SK-N-MC (cell line): ENCODE data around the gene GNG4.
"Not testable (repeated sequence)": the region's sequence is repeated elsewhere in the genome, so short reads cannot be mapped to it uniquely, and the experiment has no call there.

Experiments used
- DNase-seq: peaks from one replicate; pipeline ENCODE4 v3.0.0-alpha.2; 2011; ENCODE audit warnings: low read depth, low spot score
- H3K27ac ChIP-seq: fragments of 200-600 bp; sonication (generic); 2 replicates; pipeline ENCODE4 v1.5.1; 2016; ENCODE audit warnings: mixed run types
- H3K36me3 ChIP-seq: fragments of 200-600 bp; sonication (generic); 2 replicates; pipeline ENCODE4 v1.6.1; 2017; ENCODE audit warnings: antibody characterized with exemption, low read length, mixed read lengths; ENCODE audit not compliant: insufficient read depth
- H3K4me3 ChIP-seq: fragments of 200-600 bp; sonication (generic); 2 replicates; pipeline ENCODE4 v1.5.1; 2016
- H3K9ac ChIP-seq: fragments of 200-600 bp; sonication (generic); 2 replicates; pipeline ENCODE4 v1.8.0; 2017; ENCODE audit warnings: mixed run types, mixed read lengths; ENCODE audit not compliant: insufficient read length
- H3K9me3 ChIP-seq: fragments of 200-600 bp; sonication (generic); 2 replicates; pipeline ENCODE4 v1.6.1; 2017; ENCODE audit warnings: low read depth, mild to moderate bottlenecking, antibody characterized with exemption, low read length, moderate library complexity, mixed read lengths
- EZH2 ChIP-seq: fragments of 200-600 bp; sonication (generic); IDR thresholded peaks from one replicate; pipeline ENCODE4 v1.6.1; 2017; ENCODE audit warnings: antibody characterized with exemption
- FOXP2 ChIP-seq: optimal IDR thresholded peaks from 2 replicates; pipeline ENCODE3; 2011; ENCODE audit warnings: mild to moderate bottlenecking, moderate library complexity; ENCODE audit not compliant: insufficient read depth; ENCODE audit errors: extremely low read length, control extremely low read depth
- POLR2AphosphoS5 ChIP-seq: IDR thresholded peaks from 2 replicates; pipeline ENCODE4 v1.6.1; 2012; ENCODE audit warnings: mild to moderate bottlenecking, low read depth, low read length, borderline replicate concordance

The GNG4 gene

GRCh38 chr1:235588156-235588555, 61.4 kb downstream of the GNG4 start:
- Histone ChIP-seq H3K27ac (no peak overlapping the region), H3K9me3 (no peaks in the 10 kb centered on the region), H3K36me3 (no peaks in the 10 kb centered on the region), H3K9ac (no peak overlapping the region), H3K4me3 (no peak overlapping the region)
- TF ChIP-seq FOXP2 = no peak
- no peak for DNase-seq

DNA sequence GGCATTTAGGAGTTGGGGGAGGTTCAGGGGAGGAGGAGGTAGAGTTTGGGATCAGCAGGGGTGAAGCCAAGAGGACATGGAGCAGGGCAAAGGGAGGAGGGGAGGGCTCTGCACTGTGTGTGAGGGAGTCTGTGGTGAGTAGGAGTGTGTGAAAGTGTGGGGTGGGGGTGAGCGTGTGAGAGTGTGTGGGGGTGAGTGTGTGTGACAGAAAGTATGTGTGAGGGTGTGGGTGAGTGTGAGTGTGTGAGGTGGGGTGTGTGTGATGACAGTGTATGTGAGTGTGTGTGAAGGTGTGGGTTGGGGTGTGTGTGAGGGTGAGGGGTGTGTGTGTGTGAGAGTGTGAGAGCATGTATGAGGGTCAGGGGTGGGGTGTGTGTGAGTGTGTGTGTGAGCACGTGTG, 62.6 kb downstream of the GNG4 start:
- TF ChIP-seq EZH2 (no peak), POLR2AphosphoS5 (no peak), FOXP2 (no peak)
- H3K27ac ChIP-seq = no peak overlapping the region

GRCh38 chr1:235586413-235586812, 63.2 kb downstream of the GNG4 start:
- H3K9me3 ChIP-seq = no peaks in the 10 kb centered on the region
- no peak overlapping the region for H3K27ac ChIP-seq
- DNase-seq = no peak
- H3K4me3 ChIP-seq = no peak overlapping the region
- no peak for TF ChIP-seq FOXP2
- TF ChIP-seq EZH2 = no peak
- no peak for TF ChIP-seq POLR2AphosphoS5
- H3K9ac ChIP-seq = no peak overlapping the region
- no peaks in the 10 kb centered on the region for H3K36me3 ChIP-seq

More for the DNA sequence above, 62.6 kb downstream of the GNG4 start:
- Histone ChIP-seq H3K4me3 (no peak overlapping the region), H3K9ac (no peak overlapping the region), H3K36me3 (no peaks in the 10 kb centered on the region), H3K9me3 (no peaks in the 10 kb centered on the region)
- DNase-seq = no peak

- no peak overlapping the region for H3K9ac ChIP-seq
- no peaks in the 10 kb centered on the region for H3K36me3 ChIP-seq
These were observed 64.6 kb downstream of the GNG4 start for GRCh38 chr1:235584973-235585372.

DNA sequence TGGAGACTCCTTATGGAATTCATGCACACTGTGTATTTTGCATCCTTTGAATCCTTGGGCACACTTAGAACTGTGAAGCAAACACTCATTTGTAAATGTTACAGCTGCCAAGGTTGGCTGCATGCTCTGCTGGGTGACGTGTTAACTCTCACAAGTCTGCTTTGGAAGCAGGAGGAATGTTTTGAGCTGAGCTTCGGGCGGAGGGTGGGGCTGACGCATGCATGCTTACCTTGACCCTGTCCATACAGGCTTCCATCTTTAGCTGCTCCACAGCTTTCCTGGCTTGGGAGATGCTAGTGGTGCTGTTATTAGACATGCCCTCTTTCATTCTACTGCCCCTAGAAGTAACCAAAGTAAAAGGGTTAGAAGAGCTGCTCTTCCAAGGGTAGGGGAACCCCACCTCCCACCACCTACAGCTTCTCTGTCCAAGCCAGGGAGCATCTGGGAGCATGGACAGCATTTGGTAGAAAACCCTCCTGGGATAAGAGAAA, 66.0 kb downstream of the GNG4 start:
- DNase-seq = no peak
- TF ChIP-seq EZH2 (no peak), FOXP2 (no peak), POLR2AphosphoS5 (no peak)
- no peak overlapping the region for H3K9ac ChIP-seq
- H3K36me3 ChIP-seq = no peaks in the 10 kb centered on the region
- no peaks in the 10 kb centered on the region for H3K9me3 ChIP-seq
- no peak overlapping the region for H3K4me3 ChIP-seq
- no peak overlapping the region for H3K27ac ChIP-seq

More at GRCh38 chr1:235584973-235585372, 64.6 kb downstream of the GNG4 start:
- no peak for DNase-seq
- Histone ChIP-seq H3K4me3 (no peak overlapping the region), H3K9me3 (no peaks in the 10 kb centered on the region), H3K27ac (no peak overlapping the region)
- TF ChIP-seq FOXP2 (no peak), EZH2 (no peak), POLR2AphosphoS5 (no peak)

- TF ChIP-seq EZH2 (no peak), FOXP2 (no peak), POLR2AphosphoS5 (no peak)
- no peaks in the 10 kb centered on the region for H3K9me3 ChIP-seq
- H3K4me3 ChIP-seq = no peak overlapping the region
- no peak overlapping the region for H3K9ac ChIP-seq
- DNase-seq = no peak
- H3K36me3 ChIP-seq = no peaks in the 10 kb centered on the region
- no peak overlapping the region for H3K27ac ChIP-seq
These were observed 67.5 kb downstream of the GNG4 start for GRCh38 chr1:235582130-235582529.

GRCh38 chr1:235579891-235580290, 69.7 kb downstream of the GNG4 start:
- Histone ChIP-seq H3K4me3 (no peak overlapping the region), H3K27ac (no peak overlapping the region), H3K9me3 (no peaks in the 10 kb centered on the region), H3K36me3 (no peaks in the 10 kb centered on the region), H3K9ac (no peak overlapping the region)
- TF ChIP-seq EZH2 = no peak
- TF ChIP-seq POLR2AphosphoS5 = no peak
- no peak for TF ChIP-seq FOXP2
- DNase-seq = no peak

GRCh38 chr1:235575597-235575996, 74.0 kb downstream of the GNG4 start:
- H3K9me3 ChIP-seq = no peaks in the 10 kb centered on the region
- no peak for DNase-seq
- no peak overlapping the region for H3K9ac ChIP-seq
- no peak overlapping the region for H3K27ac ChIP-seq
- no peak overlapping the region for H3K4me3 ChIP-seq
- TF ChIP-seq FOXP2 (no peak), POLR2AphosphoS5 (no peak), EZH2 (no peak)
- H3K36me3 ChIP-seq = no peaks in the 10 kb centered on the region

DNA sequence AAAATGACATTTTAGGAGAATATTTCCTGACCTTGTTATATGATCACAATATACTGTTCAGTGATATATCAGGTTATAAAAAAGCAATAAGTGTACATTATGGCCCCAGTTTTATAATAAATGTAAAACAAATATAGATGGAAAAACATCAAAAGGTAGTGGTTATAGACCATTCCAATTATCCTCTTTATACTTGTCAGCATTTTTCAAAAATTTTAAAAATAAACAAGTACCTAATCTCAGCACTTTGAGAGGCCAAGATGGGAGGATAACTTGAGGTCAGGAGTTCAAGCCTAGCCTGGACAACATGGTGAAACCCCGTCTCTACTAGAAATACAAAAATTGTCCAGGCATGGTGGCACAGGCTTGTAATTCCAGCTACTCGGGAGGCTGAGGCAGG, 75.7 kb downstream of the GNG4 start:
- Histone ChIP-seq H3K36me3 (no peaks in the 10 kb centered on the region), H3K9ac (no peak overlapping the region), H3K9me3 (no peaks in the 10 kb centered on the region), H3K4me3 (no peak overlapping the region), H3K27ac (no peak overlapping the region)
- no peak for DNase-seq
- TF ChIP-seq FOXP2 (no peak), POLR2AphosphoS5 (no peak), EZH2 (no peak)

GRCh38 chr1:235572971-235573370, 76.6 kb downstream of the GNG4 start:
- H3K4me3 ChIP-seq, H3K36me3 ChIP-seq, DNase-seq, H3K27ac ChIP-seq, H3K9me3 ChIP-seq, H3K9ac ChIP-seq: not testable (repeated sequence)
